Mucosa of gallbladder (tissue), 1 donor: ENCODE measurements around the gene GRIN2A. TPM values are rescaled to one million over a fixed set of nuclear protein-coding genes. Genes with fewer than 3 reads are reported as not detected.

Experiments used
- DNase-seq: peaks from one replicate; pipeline ENCODE4 v3.0.0-alpha.2; 2020; ENCODE audit warnings: low spot score
- total RNA-seq: library from RNA; stranded (reverse); gene quantifications from one replicate; pipeline ENCODE4 v1.2.1, GENCODE V29; 2021
- donor health status: DM: no; HTN: no; CAD: no.

The GRIN2A gene
- total RNA-seq, 1 donor from 2014 or later, result 62.8 TPM

- DNase-seq, result no peak
These were observed 215.6 kb downstream of the GRIN2A start for GRCh38 chr16:9966569-9967157.

GRCh38 chr16:9965079-9965478, 217.1 kb downstream of the GRIN2A start:
- no peak for DNase-seq

GRCh38 chr16:9964426-9964825, 217.8 kb downstream of the GRIN2A start:
- DNase-seq, result no peak

GRCh38 chr16:9957433-9957832, 224.8 kb downstream of the GRIN2A start:
- DNase-seq, result no peak

GRCh38 chr16:9957002-9957401, 225.2 kb downstream of the GRIN2A start:
- DNase-seq, result no peak

GRCh38 chr16:9955677-9956076, 226.6 kb downstream of the GRIN2A start:
- DNase-seq, result no peak

- DNase-seq, result no peak
These were observed 228.2 kb downstream of the GRIN2A start for GRCh38 chr16:9953908-9954570.

GRCh38 chr16:9950658-9951057, 231.6 kb downstream of the GRIN2A start:
- no peak for DNase-seq

GRCh38 chr16:9949396-9949795, 232.8 kb downstream of the GRIN2A start:
- DNase-seq, result no peak

- DNase-seq, result no peak
These were observed 233.3 kb downstream of the GRIN2A start for GRCh38 chr16:9948933-9949332.

- DNase-seq, result no peak
These were observed 236.1 kb downstream of the GRIN2A start for GRCh38 chr16:9946022-9946720.

- no peak for DNase-seq
These were observed 239.1 kb downstream of the GRIN2A start for GRCh38 chr16:9943121-9943520.

- no peak for DNase-seq
These were observed 241.0 kb downstream of the GRIN2A start for GRCh38 chr16:9941245-9941644.

GRCh38 chr16:9934723-9935508, 247.3 kb downstream of the GRIN2A start:
- DNase-seq, result no peak

GRCh38 chr16:9932919-9933653, 249.1 kb downstream of the GRIN2A start:
- DNase-seq, result no peak

- no peak for DNase-seq
These were observed 250.2 kb downstream of the GRIN2A start for GRCh38 chr16:9932000-9932399.

GRCh38 chr16:9929836-9930235, 252.4 kb downstream of the GRIN2A start:
- DNase-seq, result no peak

GRCh38 chr16:9929313-9929712, 252.9 kb downstream of the GRIN2A start:
- DNase-seq, result no peak

- no peak for DNase-seq
These were observed 259.8 kb downstream of the GRIN2A start for GRCh38 chr16:9922441-9922840.

GRCh38 chr16:9921997-9922396, 260.2 kb downstream of the GRIN2A start:
- DNase-seq, result no peak

- no peak for DNase-seq
These were observed 262.8 kb downstream of the GRIN2A start for GRCh38 chr16:9919460-9919859.

- DNase-seq, result no peak
These were observed 264.5 kb downstream of the GRIN2A start for GRCh38 chr16:9917691-9918090.
